HG02610 (cell line): Measurements from ENCODE around the gene MAST1.
"Not testable (repeated sequence)": the region's sequence is repeated elsewhere in the genome, so short reads cannot be mapped to it uniquely, and the experiment has no call there.

Experiments
- ATAC-seq: cut with Tn5 transposase; IDR thresholded peaks from one replicate; pipeline ENCODE4 v1.9.1; 2021; ENCODE audit warnings: mild to moderate bottlenecking, moderate library complexity; ENCODE audit not compliant: unreplicated experiment

MAST1 gene

GRCh38 chr19:12838182-12838885 lies at the start of gene MAST1:
Gene MAST1, plus strand, starts transcription at chr19:12838515. Its CDS starts 58 bp downstream, at chr19:12838573.
- no peak for ATAC-seq

GRCh38 chr19:12788682-12789097 lies 49.6 kb upstream of the MAST1 start:
- no peak for ATAC-seq

DNA sequence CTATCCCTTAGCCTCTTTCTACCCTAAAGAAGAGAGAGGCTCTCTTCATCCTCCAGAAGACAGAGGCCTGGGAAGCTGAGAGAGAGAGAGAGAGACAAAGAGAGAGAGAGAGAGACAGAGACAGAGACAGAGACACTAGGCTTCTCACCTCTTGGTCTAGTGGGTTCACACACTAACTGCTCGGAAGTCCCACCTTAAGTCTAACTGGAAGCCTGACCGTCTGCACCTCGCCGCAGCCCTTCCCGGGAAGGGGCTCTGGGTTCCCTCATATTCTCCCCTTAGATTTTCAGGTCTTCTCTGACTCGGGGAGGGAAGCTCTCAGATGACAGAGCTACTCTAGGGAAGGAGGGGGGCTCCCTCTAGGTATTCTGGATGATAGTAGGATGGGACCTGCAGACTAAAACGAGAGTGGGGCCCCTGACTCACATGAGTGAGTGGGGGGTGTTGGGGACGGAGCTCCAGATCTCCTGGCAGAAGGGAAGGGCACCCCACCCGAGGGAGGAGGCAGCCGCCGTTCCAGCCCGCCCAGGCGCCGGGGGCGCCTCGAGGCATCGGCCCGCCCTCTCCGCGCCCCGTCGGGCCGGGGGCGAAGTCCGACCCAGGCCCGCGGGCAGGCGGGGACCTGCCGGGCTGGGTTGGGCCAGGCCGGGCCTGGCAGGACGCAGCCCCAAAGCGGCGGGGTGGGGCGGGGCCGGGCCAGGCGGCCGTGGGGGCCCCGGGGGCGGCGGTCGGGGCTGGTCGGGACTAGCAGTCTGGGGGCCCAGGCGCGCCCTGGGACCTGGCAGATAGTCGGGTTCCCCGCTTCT lies 49.0 kb upstream of the MAST1 start:
- ATAC-seq = no peak

DNA sequence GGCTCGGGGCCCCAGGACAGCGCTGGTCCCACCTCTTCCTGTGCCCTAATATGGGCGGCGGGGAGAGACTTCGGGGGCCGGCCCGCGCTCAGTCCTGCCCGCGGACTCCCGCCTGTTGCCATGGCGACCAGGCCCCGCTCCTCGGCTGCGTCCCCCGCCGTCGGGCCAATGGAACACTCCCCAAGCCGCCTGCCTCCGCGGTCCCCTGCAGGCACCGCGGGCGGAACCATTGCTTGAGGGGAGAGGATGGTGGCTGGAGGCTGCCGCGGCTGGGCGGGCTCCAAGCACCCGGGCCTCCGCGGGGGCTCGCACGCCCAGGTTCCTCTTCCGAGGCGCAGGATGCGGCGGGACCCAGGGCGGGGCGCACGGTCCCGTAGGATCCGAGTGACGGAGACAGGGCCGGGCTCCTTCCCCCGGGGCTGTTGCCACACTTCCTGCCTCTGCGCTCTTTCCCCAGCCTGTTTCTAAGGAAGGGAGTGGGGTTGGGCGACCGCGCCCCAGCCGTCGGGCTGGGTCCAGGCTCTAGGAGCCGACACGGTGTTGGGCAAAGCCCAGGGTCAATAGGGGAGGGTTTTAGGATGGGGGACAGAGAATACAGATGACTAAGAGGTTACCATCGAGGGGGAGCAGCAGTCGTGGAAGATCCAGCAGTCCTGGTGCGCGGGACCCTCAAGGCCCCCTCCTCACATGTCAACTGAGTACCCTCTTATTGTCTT lies 48.3 kb upstream of the MAST1 start:
- ATAC-seq = peak; percentile 35

DNA sequence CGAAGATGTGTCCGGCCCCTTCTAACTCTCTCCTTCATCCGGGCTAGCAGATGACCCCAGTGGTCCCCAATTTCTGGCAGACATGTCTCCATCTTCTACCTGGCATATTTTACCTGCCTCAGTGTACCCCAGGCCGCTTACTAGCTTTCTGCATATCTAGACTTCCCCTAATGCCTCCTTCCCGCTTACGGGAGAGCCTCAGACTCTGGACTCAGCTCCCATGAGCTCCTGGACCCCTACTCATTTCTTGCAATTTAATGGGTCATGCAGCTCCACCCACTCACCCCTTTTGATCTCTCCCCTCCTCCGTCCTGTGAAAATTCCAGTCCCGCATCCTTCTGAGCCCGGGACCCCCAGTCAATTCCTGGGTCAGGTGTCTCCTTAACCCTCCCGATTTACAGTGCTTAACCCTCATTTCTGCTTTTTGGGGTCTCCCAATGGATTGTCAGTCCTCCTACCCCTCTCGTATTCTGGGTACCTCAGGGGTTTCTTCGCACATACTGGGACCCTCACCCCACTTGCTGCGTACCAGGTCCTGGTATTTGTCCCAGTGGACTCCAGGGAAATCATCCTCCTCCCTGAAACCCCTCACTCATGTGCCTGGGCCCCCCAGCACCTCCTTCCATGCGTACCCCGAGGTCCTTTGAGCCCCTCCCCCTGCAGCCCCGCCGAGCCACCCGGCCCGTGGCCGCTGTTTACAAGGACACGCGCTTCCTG lies 47.5 kb upstream of the MAST1 start:
- ATAC-seq = no peak

DNA sequence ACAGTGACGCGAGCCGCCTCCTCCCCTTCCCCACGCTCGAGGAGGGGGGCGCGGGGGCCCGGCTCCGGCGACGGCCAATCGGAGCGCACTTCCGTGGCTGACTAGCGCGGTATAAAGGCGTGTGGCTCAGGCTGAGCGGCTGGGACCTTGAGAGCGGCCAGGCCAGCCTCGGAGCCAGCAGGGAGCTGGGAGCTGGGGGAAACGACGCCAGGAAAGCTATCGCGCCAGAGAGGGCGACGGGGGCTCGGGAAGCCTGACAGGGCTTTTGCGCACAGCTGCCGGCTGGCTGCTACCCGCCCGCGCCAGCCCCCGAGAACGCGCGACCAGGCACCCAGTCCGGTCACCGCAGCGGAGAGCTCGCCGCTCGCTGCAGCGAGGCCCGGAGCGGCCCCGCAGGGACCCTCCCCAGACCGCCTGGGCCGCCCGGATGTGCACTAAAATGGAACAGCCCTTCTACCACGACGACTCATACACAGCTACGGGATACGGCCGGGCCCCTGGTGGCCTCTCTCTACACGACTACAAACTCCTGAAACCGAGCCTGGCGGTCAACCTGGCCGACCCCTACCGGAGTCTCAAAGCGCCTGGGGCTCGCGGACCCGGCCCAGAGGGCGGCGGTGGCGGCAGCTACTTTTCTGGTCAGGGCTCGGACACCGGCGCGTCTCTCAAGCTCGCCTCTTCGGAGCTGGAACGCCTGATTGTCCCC lies 46.8 kb upstream of the MAST1 start, which contains the start of gene JUNB:
Gene JUNB (plus strand): TSS at position 142 of the 706 bp plus-strand sequence. CDS start 286 bp downstream, at position 428.
- peak; percentile 26 for ATAC-seq

- no peak for ATAC-seq
Observed at GRCh38 chr19:12792051-12792852, 46.1 kb upstream of the MAST1 start.

DNA sequence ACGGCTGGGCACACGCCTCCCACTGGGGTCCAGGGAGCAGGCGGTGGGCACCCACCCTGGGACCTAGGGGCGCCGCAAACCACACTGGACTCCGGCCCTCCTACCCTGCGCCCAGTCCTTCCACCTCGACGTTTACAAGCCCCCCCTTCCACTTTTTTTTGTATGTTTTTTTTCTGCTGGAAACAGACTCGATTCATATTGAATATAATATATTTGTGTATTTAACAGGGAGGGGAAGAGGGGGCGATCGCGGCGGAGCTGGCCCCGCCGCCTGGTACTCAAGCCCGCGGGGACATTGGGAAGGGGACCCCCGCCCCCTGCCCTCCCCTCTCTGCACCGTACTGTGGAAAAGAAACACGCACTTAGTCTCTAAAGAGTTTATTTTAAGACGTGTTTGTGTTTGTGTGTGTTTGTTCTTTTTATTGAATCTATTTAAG lies 45.4 kb upstream of the MAST1 start:
- ATAC-seq = no peak

DNA sequence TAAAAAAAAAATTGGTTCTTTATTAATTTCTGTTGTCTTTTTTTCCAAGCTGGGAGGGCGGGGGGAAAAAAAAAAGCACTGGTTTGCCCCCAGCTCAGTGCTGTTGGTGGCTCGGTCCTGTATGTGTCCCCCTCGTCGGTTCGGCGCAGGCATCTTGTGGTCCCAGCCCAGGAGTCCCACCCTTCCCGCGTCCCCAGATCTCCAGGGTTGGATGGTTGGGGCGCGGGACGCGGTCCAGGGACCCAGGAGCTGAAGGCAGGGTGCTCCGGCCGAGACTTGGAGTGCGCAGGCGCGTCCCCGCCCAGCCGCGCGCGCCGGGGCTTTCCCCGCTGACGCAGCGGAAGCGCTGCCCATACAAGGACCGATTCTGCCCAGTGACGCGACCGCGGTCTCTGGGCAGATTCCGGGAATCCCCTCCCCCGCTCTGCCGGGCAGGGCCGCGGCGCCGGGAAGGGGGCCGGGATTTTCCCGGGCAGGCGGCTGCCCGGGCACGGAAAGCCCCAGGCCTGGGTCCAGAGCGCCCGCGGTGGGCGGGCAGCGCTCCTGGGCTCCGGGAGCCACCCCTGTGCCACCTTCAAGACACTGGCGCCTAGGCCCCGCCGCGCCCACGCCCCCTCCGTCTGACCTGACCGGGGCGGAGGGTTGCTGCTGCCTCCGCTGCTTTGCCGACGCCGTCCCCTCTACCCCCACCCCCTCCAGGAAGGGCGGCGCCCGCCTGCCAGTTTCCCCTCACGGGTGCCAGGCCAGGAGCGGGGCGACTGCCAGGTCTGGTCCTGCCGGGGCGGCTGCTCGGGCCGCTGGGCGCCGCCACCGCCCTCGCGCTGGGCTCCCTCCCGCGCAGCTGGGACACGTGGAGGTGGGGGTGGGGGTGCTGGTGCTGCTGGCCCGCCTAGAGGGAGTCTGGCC lies 44.8 kb upstream of the MAST1 start:
- ATAC-seq = peak; percentile 27

DNA sequence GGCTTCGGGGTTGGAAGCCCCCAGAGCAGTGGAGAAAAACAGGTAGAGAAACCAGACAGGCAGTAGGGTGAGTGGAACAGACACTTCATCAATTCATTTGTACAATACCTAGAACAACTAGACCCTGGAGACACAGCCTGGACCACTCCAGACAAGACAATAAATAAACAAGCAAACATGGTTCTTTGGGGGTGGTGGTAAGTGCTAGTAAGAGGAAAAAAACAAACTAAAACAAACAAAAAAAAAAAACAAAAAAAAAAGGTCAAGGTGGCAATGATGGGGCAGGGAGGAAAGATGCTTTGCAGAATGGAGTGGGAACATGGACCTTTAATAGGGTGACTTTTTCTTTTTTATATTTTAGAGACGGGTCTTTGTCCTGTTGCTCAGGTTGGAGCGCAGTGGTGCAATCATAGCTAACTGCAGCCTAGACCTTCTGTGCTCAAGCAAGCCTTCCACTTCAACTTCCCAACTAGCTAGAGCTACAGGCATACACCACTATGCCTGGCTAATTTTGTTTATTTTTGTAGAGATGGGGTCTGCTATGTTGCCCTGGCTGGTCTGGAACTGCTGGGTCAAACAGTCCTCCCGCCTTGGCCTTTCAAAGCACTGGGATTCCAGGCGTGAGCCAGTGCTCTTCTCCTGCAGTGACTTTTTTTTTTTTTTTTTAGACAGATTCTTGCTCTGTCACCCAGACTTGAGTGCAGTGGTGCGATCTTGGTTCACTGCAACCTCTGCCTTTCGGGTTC lies 43.9 kb upstream of the MAST1 start:
- ATAC-seq = no peak

GRCh38 chr19:12794971-12795381 lies 43.3 kb upstream of the MAST1 start:
- ATAC-seq = no peak

GRCh38 chr19:12796146-12797071 lies 41.9 kb upstream of the MAST1 start:
- ATAC-seq = no peak

- no peak for ATAC-seq
Observed at GRCh38 chr19:12797141-12797587, 41.2 kb upstream of the MAST1 start.

DNA sequence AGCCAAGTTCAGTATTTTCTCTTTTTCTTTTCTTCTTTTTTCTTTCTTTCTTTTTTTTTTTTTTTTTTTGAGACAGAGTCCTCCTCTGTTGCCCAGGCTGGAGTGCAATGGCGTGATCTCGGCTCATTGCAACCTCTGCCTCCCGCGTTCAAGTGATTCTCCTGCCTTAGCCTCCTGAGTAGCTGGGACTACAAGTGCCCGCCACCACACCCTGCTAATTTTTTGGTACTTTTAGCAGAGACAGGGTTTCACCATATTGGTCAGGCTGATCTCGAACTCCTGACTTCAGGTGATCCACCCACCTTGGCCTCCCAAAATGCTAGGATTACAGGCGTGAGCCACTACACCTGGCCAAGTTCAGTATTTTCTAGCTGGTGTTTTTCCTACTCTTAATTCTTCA lies 40.7 kb upstream of the MAST1 start:
- not testable (repeated sequence) for ATAC-seq

DNA sequence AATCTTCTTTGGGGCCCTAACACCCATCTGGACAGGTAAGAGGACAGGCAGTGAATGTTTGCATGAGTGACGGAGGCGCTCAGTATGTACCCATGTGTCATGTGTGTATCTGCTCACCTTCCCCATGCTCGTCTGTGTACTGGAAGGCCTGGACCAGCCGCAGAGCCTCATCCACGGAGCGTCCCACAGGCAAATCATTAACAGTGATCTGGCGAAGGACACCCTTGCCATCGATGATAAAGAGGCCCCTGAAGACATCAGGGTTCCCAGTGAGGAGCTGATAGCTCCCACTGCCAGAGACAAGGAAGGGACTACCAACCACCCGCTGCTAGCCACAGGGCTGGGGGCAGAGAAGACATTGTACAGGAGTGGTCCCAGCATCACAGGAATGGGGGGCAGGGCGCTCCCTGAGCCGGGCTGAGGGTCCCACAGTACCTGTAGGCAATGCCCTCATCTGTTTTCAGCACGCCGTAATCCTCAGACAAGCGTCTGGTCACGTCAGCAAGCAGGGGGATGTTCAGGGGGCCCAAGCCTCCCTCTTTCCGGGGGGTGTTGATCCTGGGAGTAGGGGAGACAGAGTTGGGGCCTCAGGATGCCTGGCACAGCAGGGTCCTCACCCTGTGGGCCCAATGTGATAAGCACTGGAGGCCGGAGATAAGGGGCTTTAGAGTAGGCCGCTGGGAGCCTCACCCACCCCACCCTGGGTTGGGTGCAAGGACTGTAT lies 38.4 kb upstream of the MAST1 start:
- no peak for ATAC-seq

GRCh38 chr19:12800466-12800770 lies 37.9 kb upstream of the MAST1 start:
- ATAC-seq = no peak
